Stomach (tissue), 9 donors: ENCODE measurements around the gene SKIC2. TPM values are rescaled to one million over a fixed set of nuclear protein-coding genes. Genes with fewer than 3 reads are reported as not detected.
"Not testable (repeated sequence)": the region's sequence is repeated elsewhere in the genome, so short reads cannot be mapped to it uniquely, and the experiment has no call there.

ENCODE experiments used
- DNase-seq, 2 donors: peaks; one replicate each; pipeline versions ENCODE4 v3.0.0 to v3.0.0-alpha.2; 2013 to 2019
- H3K27ac ChIP-seq, 5 donors: fragments of 200-600 bp in 4 of 5; sonication (generic) in 4 of 5; one replicate each; pipeline ENCODE4 v1.5.1; 2013 to 2019; ENCODE audit warnings: mild to moderate bottlenecking in 1 of 5, moderate library complexity in 1 of 5
- H3K27me3 ChIP-seq, 3 donors: fragments of 200-600 bp; sonication (generic); one replicate each; pipeline ENCODE4 v1.5.1; 2017 to 2019; ENCODE audit warnings: mixed run types in 1 of 3
- H3K36me3 ChIP-seq, 4 donors: fragments of 200-600 bp; sonication (generic); 1 replicate in 3 of 4; 2 replicates in 1 of 4; pipeline ENCODE4 v1.5.1; 2016 to 2019
- H3K4me1 ChIP-seq, 4 donors: fragments of 200-600 bp; sonication (generic); one replicate each; pipeline ENCODE4 v1.5.1; 2016 to 2019
- H3K4me3 ChIP-seq, 4 donors: fragments of 200-600 bp; sonication (generic) in 3 of 4; one replicate each; pipeline ENCODE4 v1.5.1; 2016 to 2019; ENCODE audit warnings: mild to moderate bottlenecking in 1 of 4
- H3K9me3 ChIP-seq, 4 donors: fragments of 200-600 bp; sonication (generic); one replicate each; pipeline ENCODE4 v1.5.1; 2016 to 2019
- CTCF ChIP-seq, 7 experiments: fragments of 450-650 bp in 4 of 7; fragments of 200-600 bp in 3 of 7; sonication (generic) in 3 of 7; IDR thresholded peaks; one replicate each; pipeline ENCODE4 v1.5.1; 2016 to 2019; ENCODE audit warnings: antibody characterized with exemption in 7 of 7, control low read depth in 2 of 7, mild to moderate bottlenecking in 1 of 7
- EP300 ChIP-seq: sonication (generic); formaldehyde crosslinking; IDR thresholded peaks from one replicate; pipeline ENCODE4 v1.6.1; 2017; ENCODE audit warnings: antibody characterized with exemption
- POLR2A ChIP-seq, 4 donors: fragments of 450-650 bp; IDR thresholded peaks; one replicate each; pipeline ENCODE4 v1.6.1; 2016; ENCODE audit warnings: antibody characterized with exemption in 4 of 4, control low read depth in 2 of 4, mild to moderate bottlenecking in 1 of 4, moderate library complexity in 1 of 4
- POLR2AphosphoS5 ChIP-seq, 3 donors: sonication (generic); formaldehyde crosslinking; IDR thresholded peaks; one replicate each; pipeline ENCODE4 v1.6.1; 2016; ENCODE audit warnings: antibody characterized with exemption in 3 of 3
- WGBS, 5 donors: extraction: QIAGEN DNeasy Blood & Tissue Kit in 3 of 5; methylation state at CpG; one replicate each; pipeline versions ENCODE4 v1.1.5 to v1.1.7; 2013 to 2018; 5-methylcytosine and 5-hydroxymethylcytosine counted together
- intact Hi-C: fragments of 100-400 bp; cut with DNase I; formaldehyde crosslinking; loops from one replicate; pipeline ENCODE4 v1.15.1; 2023; ENCODE audit warnings: low total_unique reads
- polyA plus RNA-seq, 3 donors: library from polyadenylated mRNA; stranded (reverse); fragments of 200-250 nt; gene quantifications; one replicate each; pipeline ENCODE4 v1.2.3, GENCODE V29; 2013
- total RNA-seq, 5 donors: library from RNA; depleted of rRNA; stranded (reverse); fragments of >200 nt; gene quantifications; one replicate each; pipeline versions ENCODE4 v1.1.0 to v1.2.3, GENCODE V29; 2014 to 2016
- donor health status: healthy with polysubstance abuse.
- donor health status: Bipolar disorder and iron deficiency.
- donor health status: healthy.

SKIC2 gene
- total and polyA plus RNA-seq, 8 donors = 22.0 to 478 (median 88.0) TPM

DNA sequence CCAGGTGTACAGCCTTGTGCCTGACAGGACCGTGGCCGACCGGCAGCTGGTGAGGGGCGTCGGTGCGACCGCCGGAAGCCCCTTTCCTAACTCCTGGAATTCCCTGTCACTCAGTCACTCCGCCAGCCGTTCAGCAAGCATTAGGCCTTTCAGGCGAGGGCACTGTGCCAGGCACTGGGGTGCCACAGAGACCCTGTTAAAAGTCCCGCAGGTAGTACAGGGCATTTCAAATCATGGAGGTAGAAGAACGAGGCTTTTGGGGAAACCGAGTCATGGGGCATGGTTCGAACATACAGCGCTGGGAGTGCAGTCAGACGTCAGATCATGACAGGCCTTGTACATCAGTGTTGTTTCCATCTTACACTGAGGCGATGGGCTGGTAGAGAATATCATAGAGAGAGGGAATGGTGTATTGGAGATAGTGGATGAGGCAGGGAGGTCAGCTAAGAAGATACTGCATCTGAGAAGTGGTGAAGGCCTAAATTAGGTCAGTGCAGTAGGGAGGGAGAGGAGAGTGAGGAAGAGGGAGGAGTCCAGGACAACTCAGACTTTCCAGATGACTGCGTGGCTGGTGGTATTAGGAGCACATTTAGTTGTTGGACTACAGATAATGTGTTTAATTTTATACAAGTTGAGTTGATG, 13.9 kb downstream of the SKIC2 start:
- Histone ChIP-seq H3K27ac (peak overlapping the region; percentile 92 to 99 (median 96)), H3K36me3 (peaks cover 22 to 46% (median 34%) of the 10 kb centered on the region in 4 donors), H3K4me1 (peaks cover 27 to 46% (median 37%) of the 10 kb centered on the region in 4 donors), H3K27me3 (no peaks in the 10 kb centered on the region), H3K9me3 (no peaks in the 10 kb centered on the region), H3K4me3 (peak overlapping the region; percentile 62 to 82 (median 70))
- TF ChIP-seq CTCF (IDR thresholded peaks at IDR 0.05) (no peak), POLR2AphosphoS5 (IDR thresholded peaks at IDR 0.05) (no peak), POLR2A (IDR thresholded peaks at IDR 0.05) (no peak), EP300 (no peak)
- DNase-seq = peak in 1 of 2 donors; percentile 43
- intact Hi-C loops = no loop called here
- WGBS, 5 donors = 5 to 16% (median 7%) methylated on average over 9 to 19 of the region's 19 CpGs

- not testable (repeated sequence) for DNase-seq
Measured at GRCh38 chr6:31976065-31976464, 17.1 kb downstream of the SKIC2 start.

DNA sequence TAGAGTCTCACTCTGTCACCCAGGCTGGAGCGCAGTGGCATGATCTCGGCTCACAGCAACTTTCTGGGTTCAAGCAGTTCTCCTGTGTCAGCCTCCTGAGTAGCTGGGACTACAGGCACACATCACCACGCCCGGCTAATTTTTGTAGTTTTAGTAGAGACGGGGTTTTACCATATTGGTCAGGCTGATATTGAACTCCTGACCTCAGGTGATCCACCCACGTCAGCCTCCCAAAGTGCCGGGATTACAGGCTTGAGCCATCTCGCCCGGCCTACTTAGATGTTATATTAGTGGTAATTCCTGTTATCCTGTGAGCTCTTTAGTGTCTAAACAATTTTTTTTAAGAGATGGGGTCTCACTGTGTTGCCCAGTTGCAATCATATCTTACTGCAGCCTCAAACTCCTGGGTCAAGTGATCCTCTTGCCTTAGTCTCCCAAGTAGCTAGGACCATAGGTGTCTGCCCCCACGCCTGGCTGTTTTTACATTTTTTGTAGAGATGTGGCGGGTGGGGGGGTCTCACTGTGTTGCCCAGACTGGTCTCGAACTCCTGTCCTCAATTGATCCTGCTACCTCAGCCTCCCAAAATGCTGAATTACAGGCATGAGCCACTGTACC, 18.9 kb downstream of the SKIC2 start:
- H3K27ac ChIP-seq = no peak overlapping the region
- no peaks in the 10 kb centered on the region for H3K9me3 ChIP-seq
- WGBS, 5 donors = 94 to 97% (median 94%) methylated on average over 12 of the region's 12 CpGs
- intact Hi-C loops = no loop called here
- no peaks in the 10 kb centered on the region for H3K27me3 ChIP-seq
- TF ChIP-seq EP300 (no peak), POLR2AphosphoS5 (IDR thresholded peaks at IDR 0.05) (no peak), POLR2A (IDR thresholded peaks at IDR 0.05) (no peak), CTCF (IDR thresholded peaks at IDR 0.05) (no peak)
- peaks cover 0 to 28% (median 22%) of the 10 kb centered on the region in 4 donors for H3K36me3 ChIP-seq
- peaks cover 7 to 16% (median 9%) of the 10 kb centered on the region in 4 donors for H3K4me1 ChIP-seq
- H3K4me3 ChIP-seq = no peak overlapping the region
- DNase-seq = no peak

More at GRCh38 chr6:31976065-31976464, 17.1 kb downstream of the SKIC2 start:
- H3K27ac ChIP-seq, H3K4me3 ChIP-seq, H3K9me3 ChIP-seq, intact Hi-C loops, H3K27me3 ChIP-seq: not testable (repeated sequence)
- Histone ChIP-seq H3K36me3 (peaks cover 0 to 28% (median 22%) of the 10 kb centered on the region in 4 donors), H3K4me1 (peaks cover 15 to 27% (median 18%) of the 10 kb centered on the region in 4 donors)
- 94 to 98% (median 97%) methylated on average over 11 to 30 of the region's 30 CpGs for WGBS, 5 donors

GRCh38 chr6:31978831-31979230, 19.9 kb downstream of the SKIC2 start:
- no peak overlapping the region for H3K27ac ChIP-seq
- peaks cover 0 to 9% (median under 1%) of the 10 kb centered on the region in 4 donors for H3K4me1 ChIP-seq
- peaks cover 0 to 28% (median 22%) of the 10 kb centered on the region in 4 donors for H3K36me3 ChIP-seq
- no peak for DNase-seq
- H3K4me3 ChIP-seq = no peak overlapping the region
- 84 to 98% (median 93%) methylated on average over 5 of the region's 5 CpGs for WGBS, 5 donors
- intact Hi-C loops = no loop called here
- H3K9me3 ChIP-seq = no peaks in the 10 kb centered on the region
- TF ChIP-seq CTCF (IDR thresholded peaks at IDR 0.05) (no peak), EP300 (no peak), POLR2A (IDR thresholded peaks at IDR 0.05) (no peak), POLR2AphosphoS5 (IDR thresholded peaks at IDR 0.05) (no peak)
- H3K27me3 ChIP-seq = no peaks in the 10 kb centered on the region
